ENCODE results near the gene ARIH2.

ARIH2 gene

GRCh38 chr3:49009396-49009795, 90.8 kb downstream of the ARIH2 start:
- no peaks in the 10 kb centered on the region for H3K27me3 ChIP-seq (ENCODE audit: low read length)
- H3K9ac ChIP-seq (ENCODE audit: low read length) = no peak overlapping the region
- H3K9me2 ChIP-seq (replicated peaks; ENCODE audit: insufficient read depth, low read length) = no peaks in the 10 kb centered on the region
- H3K4me3 ChIP-seq (ENCODE audit: insufficient read depth, low read length, poor library complexity, severe bottlenecking) = no peak overlapping the region
- no peak overlapping the region for H3K27ac ChIP-seq (ENCODE audit: low read depth, low read length)
- no peaks in the 10 kb centered on the region for H3K36me3 ChIP-seq (ENCODE audit: low read length)
- peaks cover 33% of the 10 kb centered on the region for H3K79me2 ChIP-seq (ENCODE audit: insufficient read depth, low read length)
- no peaks in the 10 kb centered on the region for H3K9me3 ChIP-seq (ENCODE audit: insufficient read depth, low read length)
- no peak overlapping the region for H2AFZ ChIP-seq (ENCODE audit: low read depth, low read length, severe bottlenecking)
- TF ChIP-seq CTCF (IDR thresholded peaks at IDR 0.05; ENCODE audit: insufficient read depth, low read length, poor library complexity, severe bottlenecking) = no peak
- peaks cover 6% of the 10 kb centered on the region; the same call in 1 of the 2 replicates for H4K20me1 ChIP-seq (ENCODE audit: low read depth, low read length)
- H3F3A ChIP-seq (ENCODE audit: insufficient read depth) = peaks cover 7% of the 10 kb centered on the region; the same call in 1 of the 2 replicates
- H3K4me2 ChIP-seq (ENCODE audit: low read depth, low read length, poor library complexity, severe bottlenecking) = no peak overlapping the region

GRCh38 chr3:49012441-49013017, 93.9 kb downstream of the ARIH2 start:
- H3K36me3 ChIP-seq (ENCODE audit: low read length) = no peaks in the 10 kb centered on the region
- no peak overlapping the region for H2AFZ ChIP-seq (ENCODE audit: low read depth, low read length, severe bottlenecking)
- H3K9me3 ChIP-seq (ENCODE audit: insufficient read depth, low read length) = no peaks in the 10 kb centered on the region
- no peak overlapping the region for H3K27ac ChIP-seq (ENCODE audit: low read depth, low read length)
- no peaks in the 10 kb centered on the region for H3K9me2 ChIP-seq (replicated peaks; ENCODE audit: insufficient read depth, low read length)
- TF ChIP-seq EZH2phosphoT487 (conservative IDR thresholded peaks at IDR 0.05; ENCODE audit: low read length) (no peak), CTCF (IDR thresholded peaks at IDR 0.05; ENCODE audit: insufficient read depth, low read length, poor library complexity, severe bottlenecking) (no peak)
- H3F3A ChIP-seq (ENCODE audit: insufficient read depth) = peaks cover 14% of the 10 kb centered on the region
- no peak overlapping the region for H3K4me3 ChIP-seq (ENCODE audit: insufficient read depth, low read length, poor library complexity, severe bottlenecking)
- H4K20me1 ChIP-seq (ENCODE audit: low read depth, low read length) = peaks cover 6% of the 10 kb centered on the region; the same call in 1 of the 2 replicates
- no peak overlapping the region for H3K4me2 ChIP-seq (ENCODE audit: low read depth, low read length, poor library complexity, severe bottlenecking)
- H3K79me2 ChIP-seq (ENCODE audit: insufficient read depth, low read length) = peaks cover 33% of the 10 kb centered on the region
- H3K27me3 ChIP-seq (ENCODE audit: low read length) = no peaks in the 10 kb centered on the region
- H3K9ac ChIP-seq (ENCODE audit: low read length) = no peak overlapping the region

GRCh38 chr3:49013113-49013737, 94.6 kb downstream of the ARIH2 start:
- no peak overlapping the region for H3K4me2 ChIP-seq (ENCODE audit: low read depth, low read length, poor library complexity, severe bottlenecking)
- H3K36me3 ChIP-seq (ENCODE audit: low read length) = no peaks in the 10 kb centered on the region
- no peaks in the 10 kb centered on the region for H3K9me2 ChIP-seq (replicated peaks; ENCODE audit: insufficient read depth, low read length)
- peaks cover 29% of the 10 kb centered on the region for H3K79me2 ChIP-seq (ENCODE audit: insufficient read depth, low read length)
- no peak overlapping the region for H3K9ac ChIP-seq (ENCODE audit: low read length)
- no peaks in the 10 kb centered on the region for H3K9me3 ChIP-seq (ENCODE audit: insufficient read depth, low read length)
- no peak overlapping the region for H3K27ac ChIP-seq (ENCODE audit: low read depth, low read length)
- no peaks in the 10 kb centered on the region for H3K27me3 ChIP-seq (ENCODE audit: low read length)
- peaks cover 3% of the 10 kb centered on the region; the same call in 1 of the 2 replicates for H4K20me1 ChIP-seq (ENCODE audit: low read depth, low read length)
- TF ChIP-seq CTCF (IDR thresholded peaks at IDR 0.05; ENCODE audit: insufficient read depth, low read length, poor library complexity, severe bottlenecking) = no peak
- TF ChIP-seq EZH2phosphoT487 (conservative IDR thresholded peaks at IDR 0.05; ENCODE audit: low read length) = no peak
- peaks cover 13% of the 10 kb centered on the region for H3F3A ChIP-seq (ENCODE audit: insufficient read depth)
- H3K4me3 ChIP-seq (ENCODE audit: insufficient read depth, low read length, poor library complexity, severe bottlenecking) = no peak overlapping the region
- no peak overlapping the region for H2AFZ ChIP-seq (ENCODE audit: low read depth, low read length, severe bottlenecking)
